K562 (cell line): ENCODE data around the gene WDR47. TPM values are rescaled to one million over a fixed set of nuclear protein-coding genes. Genes with fewer than 3 reads are reported as not detected.

ENCODE experiments used
- CCAR2 ChIP-seq: fragments of 200-400 bp; formaldehyde crosslinking; IDR thresholded peaks from 2 replicates; pipeline ENCODE4 v1.6.1; 2017; ENCODE audit warnings: mild to moderate bottlenecking, low read depth, low read length
- ESRRA ChIP-seq: fragments of 450-650 bp; IDR thresholded peaks from 2 replicates; pipeline ENCODE4 v1.6.1; 2014; ENCODE audit warnings: low read depth, mild to moderate bottlenecking, moderate library complexity, borderline replicate concordance
- FOXA3 ChIP-seq, 2 experiments: fragments of 450-650 bp in 1 of 2; sonication (generic) in 1 of 2; formaldehyde crosslinking; IDR thresholded peaks in 1 of 2; conservative IDR thresholded peaks in 1 of 2; 2 replicates each; pipeline versions ENCODE4 v1.4.0 to v1.8.0; 2020 to 2022; ENCODE audit warnings: mild to moderate bottlenecking in 2 of 2, missing genetic modification reagents in 1 of 2
- FOXJ2 ChIP-seq: fragments of 200-800 bp; sonication (Bioruptor generic); IDR thresholded peaks from 2 replicates; pipeline ENCODE4 v1.6.1; 2016; ENCODE audit warnings: missing genetic modification characterization, missing compliant biosample characterization
- HDAC3 ChIP-seq: fragments of 450-650 bp; IDR thresholded peaks from 2 replicates; pipeline ENCODE4 v1.6.1; 2018; ENCODE audit warnings: borderline replicate concordance, mild to moderate bottlenecking, moderate library complexity; ENCODE audit not compliant: partially characterized antibody
- HDAC6 ChIP-seq: IDR thresholded peaks from 2 replicates; pipeline ENCODE4 v1.6.1; 2012; ENCODE audit warnings: low read depth, mild to moderate bottlenecking, control low read depth, inconsistent platforms, low read length, moderate library complexity
- KAT7 ChIP-seq: sonication (generic); formaldehyde crosslinking; IDR thresholded peaks from 2 replicates; pipeline ENCODE4 v1.8.0; 2022; ENCODE audit warnings: missing genetic modification reagents, mild to moderate bottlenecking, borderline replicate concordance
- MIER1 ChIP-seq: fragments of 450-650 bp; IDR thresholded peaks from 2 replicates; pipeline ENCODE4 v1.6.1; 2016; ENCODE audit warnings: antibody characterized with exemption, mild to moderate bottlenecking, low read depth
- POLR2H ChIP-seq: IDR thresholded peaks from 2 replicates; pipeline ENCODE4 v1.6.1; 2016; ENCODE audit warnings: missing genetic modification characterization, low read depth, mild to moderate bottlenecking, control low read depth, missing compliant biosample characterization, moderate library complexity
- RBBP5 ChIP-seq: fragments of 200-600 bp; sonication (generic); IDR thresholded peaks from 2 replicates; pipeline ENCODE4 v1.6.1; 2012; ENCODE audit warnings: borderline replicate concordance, mild to moderate bottlenecking, low read length, control low read depth, inconsistent platforms; ENCODE audit not compliant: insufficient read depth, poor library complexity, severe bottlenecking
- RBM39 ChIP-seq: fragments of 200-400 bp; formaldehyde crosslinking; optimal IDR thresholded peaks from 2 replicates; pipeline ENCODE3; 2018; ENCODE audit warnings: low read depth, low read length
- SLC30A9 ChIP-seq: fragments of 250-450 bp; sonication (Bioruptor Pico); IDR thresholded peaks from 2 replicates; pipeline ENCODE4 v1.8.0; 2022; ENCODE audit warnings: mild to moderate bottlenecking, moderate library complexity
- SP1 ChIP-seq: sonication (generic); formaldehyde crosslinking; IDR thresholded peaks from 2 replicates; pipeline ENCODE4 v1.8.1; 2022; ENCODE audit warnings: mild to moderate bottlenecking, missing genetic modification reagents
- SPI1 ChIP-seq: IDR thresholded peaks from 2 replicates; pipeline ENCODE4 v1.6.1; 2011; ENCODE audit warnings: low read depth, low read length, control low read depth, borderline replicate concordance
- ZNF24 ChIP-seq: fragments of 450-650 bp; IDR thresholded peaks from 2 replicates; pipeline ENCODE4 v1.6.1; 2016
- polyA plus RNA-seq, 8 experiments: library from polyadenylated mRNA; depleted of rRNA in 4 of 8; stranded (reverse) in 5 of 8; unstranded in 3 of 8; fragments of >200 nt; fragmentation: Nextera tagmentation in 2 of 8; fragmentation: Illumina TruSeq in 1 of 8; extraction: Ambion mirVana in 2 of 8; extraction: Trizol in 1 of 8; gene quantifications; 2 replicates each; pipeline versions ENCODE4 v1.2.1 to v1.2.3, GENCODE V29; 2011 to 2014; ENCODE audit warnings: inconsistent platforms in 1 of 8, missing spikeins in 1 of 8
- total RNA-seq, 7 experiments: library from RNA; depleted of rRNA in 6 of 7; stranded (reverse); fragments of >200 nt in 6 of 7; fragmentation: Illumina TruSeq in 2 of 7; extraction: Trizol in 2 of 7; gene quantifications; 2 replicates each; pipeline versions ENCODE4 v1.2.1 to v1.2.3, GENCODE V29; 2011 to 2021; ENCODE audit warnings: low replicate concordance in 1 of 7
- TF ChIP-seq, protein P1 (sequence below): sonication (generic); formaldehyde crosslinking; IDR thresholded peaks from 2 replicates; pipeline ENCODE4 v1.8.1; 2022; ENCODE audit warnings: missing genetic modification reagents
- TF ChIP-seq, protein P2 (sequence below), 2 experiments: fragments of 200-800 bp in 1 of 2; sonication (Bioruptor generic) in 1 of 2; sonication (generic) in 1 of 2; formaldehyde crosslinking in 1 of 2; IDR thresholded peaks in 1 of 2; conservative IDR thresholded peaks in 1 of 2; 2 replicates each; pipeline versions ENCODE4 v1.5.0 to v1.6.1; 2016 to 2020; ENCODE audit warnings: missing compliant biosample characterization in 1 of 2, missing genetic modification characterization in 1 of 2, missing genetic modification reagents in 1 of 2
- TF ChIP-seq, protein P3 (sequence below): sonication (generic); formaldehyde crosslinking; IDR thresholded peaks from 2 replicates; pipeline ENCODE4 v1.8.0; 2022; ENCODE audit warnings: missing genetic modification reagents, mild to moderate bottlenecking, moderate library complexity, borderline replicate concordance
- TF ChIP-seq, protein P4 (sequence below): sonication (generic); formaldehyde crosslinking; IDR thresholded peaks from 2 replicates; pipeline ENCODE4 v1.8.0; 2022; ENCODE audit warnings: mild to moderate bottlenecking, missing genetic modification reagents
- TF ChIP-seq, protein P5 (sequence below), 2 experiments: fragments of 450-650 bp; conservative IDR thresholded peaks; 2 replicates each; pipeline ENCODE4 v1.6.1; 2017; ENCODE audit warnings: mild to moderate bottlenecking in 2 of 2, moderate library complexity in 2 of 2

Gene WDR47
- total and polyA plus RNA-seq, 9 of the 15 experiments (the other 6 are each of a cell fraction or from before 2014, with no cell fraction given) = 1.3 to 10.1 (median 4.9) TPM

DNA sequence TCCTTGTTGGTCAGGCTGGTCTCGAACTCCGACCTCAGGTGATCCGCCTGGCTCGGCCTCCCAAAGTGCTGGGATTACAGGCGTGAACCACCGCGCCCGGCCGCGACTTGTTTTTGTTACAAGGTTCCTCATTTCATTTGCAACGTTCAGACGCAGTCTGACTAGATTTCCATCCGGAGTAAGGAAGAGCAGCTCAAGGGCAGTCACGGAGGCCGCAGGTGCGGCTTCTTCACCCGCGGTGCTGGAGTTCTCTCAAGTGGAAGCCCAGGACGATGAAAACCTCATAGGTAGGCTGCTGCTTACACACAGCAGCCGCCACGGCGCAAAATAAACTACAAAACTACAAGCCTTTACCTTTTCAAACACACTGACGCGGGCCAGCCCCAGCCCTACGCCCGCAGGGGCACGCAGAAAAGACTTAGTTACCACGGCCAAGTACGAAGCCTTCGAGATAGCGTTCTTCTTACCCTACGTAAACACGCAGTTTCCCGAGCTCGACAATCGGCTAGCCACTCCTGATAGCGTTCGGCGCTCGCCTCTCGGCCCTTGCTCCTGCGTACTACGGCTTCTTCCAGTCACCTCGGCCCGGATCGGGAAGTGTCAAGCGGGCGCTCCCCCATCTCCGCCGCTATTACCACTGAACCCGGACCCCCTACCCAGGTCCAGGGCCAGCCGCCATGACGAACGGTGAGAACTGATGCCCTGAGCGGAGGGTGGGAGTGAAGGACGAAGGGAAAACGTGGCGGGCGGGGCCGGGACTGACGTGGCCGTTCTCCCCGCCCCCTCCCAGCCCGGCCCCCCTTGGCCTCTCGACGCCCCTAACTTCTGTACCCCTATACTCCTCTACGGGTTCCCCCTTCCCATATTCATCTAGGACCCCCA, 48.5 kb upstream of the WDR47 start, which contains the start of gene TMEM167B (continued):
- TF ChIP-seq RBM39 = peak; percentile 98
- TF ChIP-seq SLC30A9 = no peak
- TF ChIP-seq HDAC6 = no peak
- 0 out of 2 replicates have a peak, but pooled peaks have one; percentile 58 for TF ChIP-seq CCAR2
- peak; percentile 81 to 95 for TF ChIP-seq FOXA3 (CRISPR knock-in tag; conservative IDR thresholded peaks at IDR 0.05 in 1 of 2, IDR thresholded peaks at IDR 0.05 in 1 of 2)
- 0 out of 2 replicates have a peak, but pooled peaks have one; percentile 22 for TF ChIP-seq SPI1
- peak; percentile 74 for TF ChIP-seq POLR2H (tag)
- TF ChIP-seq MIER1 = no peak
- peak; percentile 69 for TF ChIP-seq HDAC3
- peak; percentile 94 for TF ChIP-seq FOXJ2 (tag)
- peak; percentile 88 for TF ChIP-seq ESRRA
- TF ChIP-seq, protein P1, sequence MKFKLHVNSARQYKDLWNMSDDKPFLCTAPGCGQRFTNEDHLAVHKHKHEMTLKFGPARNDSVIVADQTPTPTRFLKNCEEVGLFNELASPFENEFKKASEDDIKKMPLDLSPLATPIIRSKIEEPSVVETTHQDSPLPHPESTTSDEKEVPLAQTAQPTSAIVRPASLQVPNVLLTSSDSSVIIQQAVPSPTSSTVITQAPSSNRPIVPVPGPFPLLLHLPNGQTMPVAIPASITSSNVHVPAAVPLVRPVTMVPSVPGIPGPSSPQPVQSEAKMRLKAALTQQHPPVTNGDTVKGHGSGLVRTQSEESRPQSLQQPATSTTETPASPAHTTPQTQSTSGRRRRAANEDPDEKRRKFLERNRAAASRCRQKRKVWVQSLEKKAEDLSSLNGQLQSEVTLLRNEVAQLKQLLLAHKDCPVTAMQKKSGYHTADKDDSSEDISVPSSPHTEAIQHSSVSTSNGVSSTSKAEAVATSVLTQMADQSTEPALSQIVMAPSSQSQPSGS (CRISPR knock-in tag) = no peak
- TF ChIP-seq SP1 (CRISPR knock-in tag) = peak; percentile 95
- TF ChIP-seq, protein P2, sequence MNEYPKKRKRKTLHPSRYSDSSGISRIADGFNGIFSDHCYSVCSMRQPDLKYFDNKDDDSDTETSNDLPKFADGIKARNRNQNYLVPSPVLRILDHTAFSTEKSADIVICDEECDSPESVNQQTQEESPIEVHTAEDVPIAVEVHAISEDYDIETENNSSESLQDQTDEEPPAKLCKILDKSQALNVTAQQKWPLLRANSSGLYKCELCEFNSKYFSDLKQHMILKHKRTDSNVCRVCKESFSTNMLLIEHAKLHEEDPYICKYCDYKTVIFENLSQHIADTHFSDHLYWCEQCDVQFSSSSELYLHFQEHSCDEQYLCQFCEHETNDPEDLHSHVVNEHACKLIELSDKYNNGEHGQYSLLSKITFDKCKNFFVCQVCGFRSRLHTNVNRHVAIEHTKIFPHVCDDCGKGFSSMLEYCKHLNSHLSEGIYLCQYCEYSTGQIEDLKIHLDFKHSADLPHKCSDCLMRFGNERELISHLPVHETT (CRISPR knock-in tag; conservative IDR thresholded peaks at IDR 0.05 in 1 of 2, IDR thresholded peaks at IDR 0.05 in 1 of 2) = peak in 1 of 2 experiments; percentile 68; a peak in 2 of 4 replicates
- peak; percentile 96; the same call in 1 of the 2 replicates for TF ChIP-seq KAT7 (CRISPR knock-in tag)
- TF ChIP-seq, protein P3, sequence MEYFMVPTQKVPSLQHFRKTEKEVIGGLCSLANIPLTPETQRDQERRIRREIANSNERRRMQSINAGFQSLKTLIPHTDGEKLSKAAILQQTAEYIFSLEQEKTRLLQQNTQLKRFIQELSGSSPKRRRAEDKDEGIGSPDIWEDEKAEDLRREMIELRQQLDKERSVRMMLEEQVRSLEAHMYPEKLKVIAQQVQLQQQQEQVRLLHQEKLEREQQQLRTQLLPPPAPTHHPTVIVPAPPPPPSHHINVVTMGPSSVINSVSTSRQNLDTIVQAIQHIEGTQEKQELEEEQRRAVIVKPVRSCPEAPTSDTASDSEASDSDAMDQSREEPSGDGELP (CRISPR knock-in tag) = peak; percentile 87
- TF ChIP-seq RBBP5 = peak; percentile 98
- TF ChIP-seq, protein P4, sequence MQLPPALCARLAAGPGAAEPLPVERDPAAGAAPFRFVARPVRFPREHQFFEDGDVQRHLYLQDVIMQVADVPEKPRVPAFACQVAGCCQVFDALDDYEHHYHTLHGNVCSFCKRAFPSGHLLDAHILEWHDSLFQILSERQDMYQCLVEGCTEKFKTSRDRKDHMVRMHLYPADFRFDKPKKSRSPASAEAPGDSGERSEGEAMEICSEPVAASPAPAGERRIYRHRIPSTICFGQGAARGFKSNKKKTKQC (CRISPR knock-in tag) = peak; percentile 79
- TF ChIP-seq ZNF24 = peak; percentile 48; the same call in 1 of the 2 replicates
- TF ChIP-seq, protein P5, sequence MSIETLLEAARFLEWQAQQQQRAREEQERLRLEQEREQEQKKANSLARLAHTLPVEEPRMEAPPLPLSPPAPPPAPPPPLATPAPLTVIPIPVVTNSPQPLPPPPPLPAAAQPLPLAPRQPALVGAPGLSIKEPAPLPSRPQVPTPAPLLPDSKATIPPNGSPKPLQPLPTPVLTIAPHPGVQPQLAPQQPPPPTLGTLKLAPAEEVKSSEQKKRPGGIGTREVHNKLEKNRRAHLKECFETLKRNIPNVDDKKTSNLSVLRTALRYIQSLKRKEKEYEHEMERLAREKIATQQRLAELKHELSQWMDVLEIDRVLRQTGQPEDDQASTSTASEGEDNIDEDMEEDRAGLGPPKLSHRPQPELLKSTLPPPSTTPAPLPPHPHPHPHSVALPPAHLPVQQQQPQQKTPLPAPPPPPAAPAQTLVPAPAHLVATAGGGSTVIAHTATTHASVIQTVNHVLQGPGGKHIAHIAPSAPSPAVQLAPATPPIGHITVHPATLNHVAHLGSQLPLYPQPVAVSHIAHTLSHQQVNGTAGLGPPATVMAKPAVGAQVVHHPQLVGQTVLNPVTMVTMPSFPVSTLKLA (conservative IDR thresholded peaks at IDR 0.05) = peak; percentile 92 to 96
